ENCODE measurements around the gene PVALB.

The PVALB gene

DNA sequence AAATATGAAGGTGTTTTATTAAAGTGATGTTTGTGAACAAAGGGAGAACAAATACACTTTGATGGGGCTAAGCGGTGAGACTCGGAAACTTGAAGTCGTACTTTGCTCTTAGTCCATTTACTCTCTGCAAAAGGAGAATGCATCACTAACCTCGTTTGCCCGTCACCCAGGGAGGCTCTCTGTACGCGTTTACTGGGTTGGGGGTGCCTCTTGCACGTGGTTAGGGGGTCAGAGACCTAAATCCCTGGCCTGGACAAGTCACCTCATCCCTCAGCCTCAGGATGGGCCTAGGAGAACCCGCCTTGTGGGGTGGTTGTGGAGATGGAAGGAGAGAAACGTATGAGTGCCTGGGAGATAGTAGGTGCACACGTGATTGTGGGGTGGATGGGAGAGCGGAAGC lies 40.1 kb downstream of the PVALB start:
- peak overlapping the region; percentile 37 for H3K4me3 ChIP-seq (replicated peaks; ENCODE audit: low read depth, low read length)
- DNase-seq (ENCODE audit: low read depth), result no peak
- TF ChIP-seq, protein P1, sequence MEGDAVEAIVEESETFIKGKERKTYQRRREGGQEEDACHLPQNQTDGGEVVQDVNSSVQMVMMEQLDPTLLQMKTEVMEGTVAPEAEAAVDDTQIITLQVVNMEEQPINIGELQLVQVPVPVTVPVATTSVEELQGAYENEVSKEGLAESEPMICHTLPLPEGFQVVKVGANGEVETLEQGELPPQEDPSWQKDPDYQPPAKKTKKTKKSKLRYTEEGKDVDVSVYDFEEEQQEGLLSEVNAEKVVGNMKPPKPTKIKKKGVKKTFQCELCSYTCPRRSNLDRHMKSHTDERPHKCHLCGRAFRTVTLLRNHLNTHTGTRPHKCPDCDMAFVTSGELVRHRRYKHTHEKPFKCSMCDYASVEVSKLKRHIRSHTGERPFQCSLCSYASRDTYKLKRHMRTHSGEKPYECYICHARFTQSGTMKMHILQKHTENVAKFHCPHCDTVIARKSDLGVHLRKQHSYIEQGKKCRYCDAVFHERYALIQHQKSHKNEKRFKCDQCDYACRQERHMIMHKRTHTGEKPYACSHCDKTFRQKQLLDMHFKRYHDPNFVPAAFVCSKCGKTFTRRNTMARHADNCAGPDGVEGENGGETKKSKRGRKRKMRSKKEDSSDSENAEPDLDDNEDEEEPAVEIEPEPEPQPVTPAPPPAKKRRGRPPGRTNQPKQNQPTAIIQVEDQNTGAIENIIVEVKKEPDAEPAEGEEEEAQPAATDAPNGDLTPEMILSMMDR (IDR thresholded peaks at IDR 0.05; ENCODE audit: low read length, missing control alignments), result no peak

DNA sequence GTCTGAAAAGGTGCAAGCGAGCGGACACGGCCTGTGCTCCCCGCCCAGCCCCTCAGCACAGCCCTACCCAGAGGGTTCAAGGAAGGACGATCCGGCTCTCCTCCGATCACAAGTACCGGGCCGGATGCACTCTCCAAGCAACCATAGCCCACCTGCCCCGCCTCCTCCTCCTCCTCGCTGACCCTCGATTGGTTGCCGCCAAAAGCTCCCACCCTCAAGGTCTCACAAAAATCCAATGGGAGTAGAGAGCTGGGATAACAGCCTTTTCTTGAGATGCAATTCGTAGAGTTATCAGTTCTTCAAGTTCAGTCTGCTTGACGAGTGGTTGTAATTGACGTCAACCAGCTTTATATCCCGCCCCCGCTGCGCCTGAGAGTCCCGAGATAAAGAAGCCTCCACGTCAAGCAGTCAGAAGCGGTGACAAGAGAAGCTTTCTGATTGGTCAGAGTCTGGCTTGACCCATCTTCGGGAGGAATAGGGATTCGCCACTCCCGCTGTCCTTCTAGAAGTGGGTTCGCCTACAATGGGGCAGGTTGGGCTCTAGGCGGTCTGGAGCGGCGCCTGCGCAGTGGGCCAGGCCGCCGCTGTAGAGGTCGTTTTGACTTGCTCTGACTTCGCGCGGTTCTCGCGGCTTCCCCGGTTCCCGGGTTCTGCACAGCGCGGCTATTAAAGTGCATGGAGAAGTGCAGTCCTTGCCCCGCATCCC lies 40.7 kb downstream of the PVALB start, which contains the start of gene IFT27:
Gene IFT27, minus strand, starts transcription at position 156 of the 706 bp plus-strand sequence. CDS start 412 bp downstream, outside the sequence.
- TF ChIP-seq, protein P1 (IDR thresholded peaks at IDR 0.05; ENCODE audit: low read length, missing control alignments), result no peak
- H3K4me3 ChIP-seq (replicated peaks; ENCODE audit: low read depth, low read length), result peak within 1 kb of the TSS; percentile 71
- DNase-seq (ENCODE audit: low read depth), result peak; percentile 100

DNA sequence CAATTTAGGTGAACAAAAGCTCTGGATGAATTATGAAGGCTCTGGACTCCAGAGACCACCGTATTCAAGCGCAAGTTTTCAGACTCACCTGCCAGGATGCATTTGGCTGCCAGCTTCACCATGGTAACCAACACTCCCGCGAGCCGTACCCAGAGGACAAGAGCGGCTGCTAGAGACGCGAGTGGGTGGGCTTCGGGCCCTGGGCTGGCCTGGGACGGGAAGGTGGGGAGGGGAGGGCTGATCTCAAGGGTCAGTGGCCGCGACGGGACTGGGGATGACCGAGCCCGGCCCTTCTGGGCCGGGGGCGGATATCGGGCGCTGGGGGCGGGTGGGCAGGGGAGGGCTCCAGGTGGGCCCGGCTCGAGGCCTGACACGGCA lies 41.3 kb downstream of the PVALB start:
- H3K4me3 ChIP-seq (replicated peaks; ENCODE audit: low read depth, low read length), result peak overlapping the region; percentile 71
- TF ChIP-seq, protein P1 (IDR thresholded peaks at IDR 0.05; ENCODE audit: low read length, missing control alignments), result no peak
- peak; percentile 13 for DNase-seq (ENCODE audit: low read depth)

DNA sequence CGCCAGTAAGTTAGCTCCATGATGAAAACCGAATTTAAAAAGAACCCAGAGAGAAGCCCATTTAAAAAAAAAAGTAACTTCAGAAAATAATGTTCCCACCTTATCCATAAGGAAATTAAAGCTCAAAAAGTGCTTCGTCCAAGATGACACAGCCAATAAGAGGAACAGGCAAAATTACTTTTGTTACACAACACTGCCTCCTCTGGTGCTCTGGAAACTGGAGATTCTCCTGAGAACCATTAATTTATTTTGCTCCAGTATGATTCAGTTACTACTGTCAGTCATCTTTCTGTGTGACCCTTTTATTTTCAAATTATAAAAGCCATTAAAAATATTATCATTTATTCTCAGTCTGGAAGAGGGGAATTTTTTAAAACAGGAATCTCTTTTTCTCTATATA lies 42.9 kb downstream of the PVALB start:
- DNase-seq (ENCODE audit: low read depth), result peak; percentile 63
- TF ChIP-seq, protein P1 (IDR thresholded peaks at IDR 0.05; ENCODE audit: low read length, missing control alignments), result peak; percentile 51
- no peak overlapping the region for H3K4me3 ChIP-seq (replicated peaks; ENCODE audit: low read depth, low read length)

DNA sequence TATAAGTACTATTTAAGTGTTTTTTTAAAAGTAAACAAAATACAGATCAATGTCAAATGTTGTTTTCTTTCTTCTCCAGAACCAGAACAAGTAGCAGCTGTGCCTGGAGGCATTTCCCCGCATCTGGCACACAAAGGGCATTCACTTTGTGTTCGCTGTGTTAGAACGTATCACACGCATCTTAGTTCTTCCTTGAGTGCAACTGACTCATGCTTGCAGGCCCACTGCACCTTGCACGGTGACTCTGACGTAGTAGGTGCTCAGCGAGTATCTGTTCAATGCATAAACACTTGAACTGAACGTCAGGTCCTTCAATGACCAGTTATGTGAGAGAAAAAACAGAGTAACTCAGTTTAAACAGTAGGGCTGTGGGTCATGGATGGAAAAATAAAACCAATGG lies 44.4 kb downstream of the PVALB start:
- DNase-seq (ENCODE audit: low read depth), result no peak
- TF ChIP-seq, protein P1 (IDR thresholded peaks at IDR 0.05; ENCODE audit: low read length, missing control alignments), result no peak
- H3K4me3 ChIP-seq (replicated peaks; ENCODE audit: low read depth, low read length), result no peak overlapping the region

DNA sequence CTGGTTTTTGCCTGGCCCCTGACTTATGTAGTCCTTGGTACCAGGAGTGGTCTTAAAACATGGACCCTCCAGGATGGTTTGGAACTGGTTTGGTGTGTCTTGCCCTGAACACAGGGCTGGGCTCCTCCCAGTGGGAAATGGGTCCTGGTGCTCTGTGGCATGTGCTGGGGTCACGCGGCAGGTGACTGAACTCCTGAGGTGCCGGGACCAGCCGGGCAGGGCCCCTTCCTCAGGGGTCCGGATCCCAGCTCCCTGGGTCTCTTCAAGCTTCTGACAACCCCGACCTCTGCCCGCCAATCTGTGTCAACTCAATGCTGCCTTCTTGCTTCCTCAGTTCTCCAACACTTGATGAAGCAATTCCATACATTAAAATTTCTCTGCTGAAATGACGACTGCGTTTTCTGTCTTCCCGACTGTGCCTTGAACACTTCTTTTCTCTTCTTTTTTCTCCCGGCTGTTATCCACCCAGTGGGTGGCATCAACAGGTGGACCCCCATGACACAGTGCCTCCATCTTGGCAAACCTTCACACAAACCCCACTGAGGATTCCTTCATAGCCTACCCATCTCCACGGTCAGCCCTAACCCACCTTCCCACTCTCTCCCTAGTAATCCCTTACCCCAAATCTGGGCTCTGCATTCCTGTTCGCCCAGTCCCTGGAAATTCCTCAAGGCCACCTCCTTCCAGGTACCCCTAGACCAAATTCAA lies 45.3 kb downstream of the PVALB start:
- no peak overlapping the region for H3K4me3 ChIP-seq (replicated peaks; ENCODE audit: low read depth, low read length)
- TF ChIP-seq, protein P1 (IDR thresholded peaks at IDR 0.05; ENCODE audit: low read length, missing control alignments), result no peak
- DNase-seq (ENCODE audit: low read depth), result no peak
